ENCODE results near the gene HAPSTR1. TPM values are rescaled to one million over a fixed set of nuclear protein-coding genes. Genes with fewer than 3 reads are reported as not detected.

Gene HAPSTR1
- total RNA-seq, 1 experiment from 2014 or later: 24.4 TPM

DNA sequence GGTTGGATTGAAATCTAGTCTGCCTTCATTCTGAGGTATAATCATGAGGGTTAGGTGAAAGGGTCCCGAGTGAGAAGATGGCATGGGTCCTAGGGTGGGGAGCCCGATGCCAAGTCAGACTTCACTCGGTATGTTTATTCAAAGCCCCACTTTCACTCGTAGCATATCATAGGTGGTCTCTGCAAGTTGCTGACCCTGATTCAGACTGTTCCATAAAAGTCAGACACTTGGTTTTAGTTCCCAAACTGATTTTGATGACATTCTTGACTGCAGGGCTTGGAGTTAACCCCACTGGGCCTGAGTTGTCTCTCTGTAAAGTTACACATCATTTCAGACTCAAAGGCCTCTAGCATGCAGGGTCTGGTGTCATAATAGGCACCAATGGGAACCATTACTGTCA, 17.8 kb downstream of the HAPSTR1 start:
- Histone ChIP-seq H3K27ac (ENCODE audit: low read length) (no peak overlapping the region), H4K20me1 (ENCODE audit: low read length) (peaks cover 71% of the 10 kb centered on the region), H3K27me3 (ENCODE audit: low read length) (no peaks in the 10 kb centered on the region), H2AFZ (ENCODE audit: low read length) (no peak overlapping the region), H3K4me3 (ENCODE audit: low read length) (no peak overlapping the region), H3K79me2 (ENCODE audit: low read length) (peaks cover 100% of the 10 kb centered on the region), H3F3A (ENCODE audit: low read length, unreplicated experiment) (no peaks in the 10 kb centered on the region), H3K9me3 (ENCODE audit: low read length) (no peaks in the 10 kb centered on the region), H3K9ac (ENCODE audit: low read length) (no peak overlapping the region), H3K4me1 (ENCODE audit: insufficient read depth, low read length) (peaks cover 9% of the 10 kb centered on the region), H3K4me2 (ENCODE audit: low read length) (no peak overlapping the region), H3K36me3 (ENCODE audit: low read depth, low read length) (peaks cover 51% of the 10 kb centered on the region), H3K9me2 (replicated peaks; ENCODE audit: low read length) (no peaks in the 10 kb centered on the region)
- ChIA-PET CTCF (no interaction called here), POLR2A (ENCODE audit: unreplicated experiment) (no interaction called here)
- DNase-seq (no peak), ATAC-seq (no peak)
- TF ChIP-seq EZH2phosphoT487 (IDR thresholded peaks at IDR 0.05; ENCODE audit: borderline replicate concordance, low read length) (no peak), EZH2 (IDR thresholded peaks at IDR 0.05; ENCODE audit: low read length, unreplicated experiment) (no peak)
- TF ChIP-seq, protein P1, sequence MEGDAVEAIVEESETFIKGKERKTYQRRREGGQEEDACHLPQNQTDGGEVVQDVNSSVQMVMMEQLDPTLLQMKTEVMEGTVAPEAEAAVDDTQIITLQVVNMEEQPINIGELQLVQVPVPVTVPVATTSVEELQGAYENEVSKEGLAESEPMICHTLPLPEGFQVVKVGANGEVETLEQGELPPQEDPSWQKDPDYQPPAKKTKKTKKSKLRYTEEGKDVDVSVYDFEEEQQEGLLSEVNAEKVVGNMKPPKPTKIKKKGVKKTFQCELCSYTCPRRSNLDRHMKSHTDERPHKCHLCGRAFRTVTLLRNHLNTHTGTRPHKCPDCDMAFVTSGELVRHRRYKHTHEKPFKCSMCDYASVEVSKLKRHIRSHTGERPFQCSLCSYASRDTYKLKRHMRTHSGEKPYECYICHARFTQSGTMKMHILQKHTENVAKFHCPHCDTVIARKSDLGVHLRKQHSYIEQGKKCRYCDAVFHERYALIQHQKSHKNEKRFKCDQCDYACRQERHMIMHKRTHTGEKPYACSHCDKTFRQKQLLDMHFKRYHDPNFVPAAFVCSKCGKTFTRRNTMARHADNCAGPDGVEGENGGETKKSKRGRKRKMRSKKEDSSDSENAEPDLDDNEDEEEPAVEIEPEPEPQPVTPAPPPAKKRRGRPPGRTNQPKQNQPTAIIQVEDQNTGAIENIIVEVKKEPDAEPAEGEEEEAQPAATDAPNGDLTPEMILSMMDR (conservative IDR thresholded peaks at IDR 0.05; ENCODE audit: low read depth, low read length): no peak
- intact Hi-C loops (cut with micrococcal nuclease): no loop called here
- BruUV-seq (replicated peaks): no TSS peak

DNA sequence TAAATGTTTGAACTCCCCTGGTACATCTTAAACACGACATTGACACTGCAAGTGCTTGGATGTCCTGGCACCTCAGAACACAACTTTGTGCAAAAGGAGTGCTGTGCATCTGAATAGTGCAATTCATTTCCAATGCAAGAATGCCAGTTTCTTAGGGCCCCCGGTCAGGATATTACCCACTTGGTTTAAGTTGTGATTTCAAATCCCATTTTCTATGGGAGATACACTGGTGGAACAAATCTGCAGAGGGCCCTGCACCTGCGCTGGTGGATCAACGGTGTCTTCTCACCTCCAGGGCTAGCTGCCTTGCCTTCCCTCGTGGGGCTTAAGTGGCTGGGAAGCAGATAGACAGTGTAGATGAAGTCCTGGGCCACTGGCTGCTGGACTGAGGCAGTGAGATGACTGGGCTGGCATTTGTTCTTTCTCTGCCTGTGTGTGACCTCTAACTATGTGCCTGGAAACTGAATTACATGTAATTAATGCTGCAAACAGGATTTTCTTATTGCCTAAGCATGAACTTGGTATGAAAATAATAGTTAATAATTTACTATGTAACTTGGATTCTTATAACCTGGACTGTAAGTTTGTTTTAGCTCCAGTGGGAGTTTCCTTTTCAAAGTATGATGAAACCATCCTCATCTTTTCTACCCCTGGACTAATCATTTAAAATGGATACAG, 20.9 kb downstream of the HAPSTR1 start:
- peaks cover 68% of the 10 kb centered on the region for H4K20me1 ChIP-seq (ENCODE audit: low read length)
- H2AFZ ChIP-seq (ENCODE audit: low read length): no peak overlapping the region
- DNase-seq (no peak), ATAC-seq (no peak)
- no TSS peak for BruUV-seq (replicated peaks)
- peaks cover 100% of the 10 kb centered on the region for H3K79me2 ChIP-seq (ENCODE audit: low read length)
- no peaks in the 10 kb centered on the region for H3K9me2 ChIP-seq (replicated peaks; ENCODE audit: low read length)
- H3K4me2 ChIP-seq (ENCODE audit: low read length): no peak overlapping the region
- no peaks in the 10 kb centered on the region for H3K27me3 ChIP-seq (ENCODE audit: low read length)
- H3K9ac ChIP-seq (ENCODE audit: low read length): no peak overlapping the region
- TF ChIP-seq EZH2phosphoT487 (IDR thresholded peaks at IDR 0.05; ENCODE audit: borderline replicate concordance, low read length): no peak
- TF ChIP-seq, protein P1 (conservative IDR thresholded peaks at IDR 0.05; ENCODE audit: low read depth, low read length): no peak
- no peak for TF ChIP-seq EZH2 (IDR thresholded peaks at IDR 0.05; ENCODE audit: low read length, unreplicated experiment)
- peaks cover 28% of the 10 kb centered on the region for H3K4me1 ChIP-seq (ENCODE audit: insufficient read depth, low read length)
- H3F3A ChIP-seq (ENCODE audit: low read length, unreplicated experiment): no peaks in the 10 kb centered on the region
- H3K9me3 ChIP-seq (ENCODE audit: low read length): no peaks in the 10 kb centered on the region
- POLR2A ChIA-PET (ENCODE audit: unreplicated experiment): no interaction called here
- no peak overlapping the region for H3K4me3 ChIP-seq (ENCODE audit: low read length)
- CTCF ChIA-PET: no interaction called here
- peaks cover 41% of the 10 kb centered on the region for H3K36me3 ChIP-seq (ENCODE audit: low read depth, low read length)
- intact Hi-C loops (cut with micrococcal nuclease): no loop called here
- no peak overlapping the region for H3K27ac ChIP-seq (ENCODE audit: low read length)

GRCh38 chr16:9112844-9113186, 21.4 kb downstream of the HAPSTR1 start:
- no peaks in the 10 kb centered on the region for H3K27me3 ChIP-seq (ENCODE audit: low read length)
- no peak overlapping the region for H3K4me3 ChIP-seq (ENCODE audit: low read length)
- H2AFZ ChIP-seq (ENCODE audit: low read length): no peak overlapping the region
- intact Hi-C loops (cut with micrococcal nuclease): no loop called here
- TF ChIP-seq, protein P1 (conservative IDR thresholded peaks at IDR 0.05; ENCODE audit: low read depth, low read length): no peak
- TF ChIP-seq EZH2phosphoT487 (IDR thresholded peaks at IDR 0.05; ENCODE audit: borderline replicate concordance, low read length) (no peak), EZH2 (IDR thresholded peaks at IDR 0.05; ENCODE audit: low read length, unreplicated experiment) (no peak)
- DNase-seq (no peak), ATAC-seq (no peak)
- BruUV-seq (replicated peaks): no TSS peak
- H3F3A ChIP-seq (ENCODE audit: low read length, unreplicated experiment): no peaks in the 10 kb centered on the region
- H3K27ac ChIP-seq (ENCODE audit: low read length): no peak overlapping the region
- no peaks in the 10 kb centered on the region for H3K9me3 ChIP-seq (ENCODE audit: low read length)
- no peaks in the 10 kb centered on the region for H3K9me2 ChIP-seq (replicated peaks; ENCODE audit: low read length)
- H3K4me2 ChIP-seq (ENCODE audit: low read length): no peak overlapping the region
- peaks cover 28% of the 10 kb centered on the region for H3K4me1 ChIP-seq (ENCODE audit: insufficient read depth, low read length)
- no peak overlapping the region for H3K9ac ChIP-seq (ENCODE audit: low read length)
- peaks cover 63% of the 10 kb centered on the region for H4K20me1 ChIP-seq (ENCODE audit: low read length)
- peaks cover 100% of the 10 kb centered on the region for H3K79me2 ChIP-seq (ENCODE audit: low read length)
- POLR2A ChIA-PET (ENCODE audit: unreplicated experiment): no interaction called here
- H3K36me3 ChIP-seq (ENCODE audit: low read depth, low read length): peaks cover 39% of the 10 kb centered on the region; the same call in 1 of the 2 replicates
- CTCF ChIA-PET: no interaction called here

All from PC-3 (cell line).